GM10248 (cell line): ENCODE data around the gene TPH2.

Experiments used
- CTCF ChIA-PET: fragments of 300-600 bp; sonication (Branson Sonifier 250); formaldehyde crosslinking; extraction: SDS; loops from one replicate; lab custom pipeline; 2021; ENCODE audit warnings: antibody characterized with exemption; lab: Yijun Ruan, JAX
- POLR2A ChIA-PET: fragments of 350-650 bp; sonication (Branson Sonifier 250); formaldehyde crosslinking; extraction: SDS; loops from one replicate; lab custom pipeline; 2020; ENCODE audit warnings: antibody characterized with exemption; lab: Yijun Ruan, JAX
- DNase-seq: peaks from one replicate; pipeline ENCODE4 v3.0.0; 2012; ENCODE audit errors: extremely low spot score
- CTCF ChIP-seq: IDR thresholded peaks from 2 replicates; pipeline ENCODE4 v1.5.1; 2012; ENCODE audit warnings: mild to moderate bottlenecking, low read depth; ENCODE audit errors: extremely low read depth, missing control alignments, control extremely low read depth

The TPH2 gene

GRCh38 chr12:71954083-71954778, 15.6 kb downstream of the TPH2 start:
- DNase-seq, result no peak
- CTCF ChIA-PET, result no interaction called here
- no peak for TF ChIP-seq CTCF
- POLR2A ChIA-PET, result no interaction called here

- no peak for DNase-seq
- ChIA-PET POLR2A (no interaction called here), CTCF (no interaction called here)
- TF ChIP-seq CTCF, result no peak
Measured at GRCh38 chr12:71954861-71955260, 16.2 kb downstream of the TPH2 start.

- ChIA-PET CTCF (no interaction called here), POLR2A (no interaction called here)
- no peak for TF ChIP-seq CTCF
Measured at GRCh38 chr12:71955970-71956369, 17.3 kb downstream of the TPH2 start.

GRCh38 chr12:71958056-71958455, 19.4 kb downstream of the TPH2 start:
- CTCF ChIA-PET, result interaction anchor here (2.1 kb wide), 1 partner anchor 16 kb away, joined by 6 read pairs; no protein-coding TSS in a partner anchor
- POLR2A ChIA-PET, result no interaction called here
- no peak for TF ChIP-seq CTCF
- DNase-seq, result no peak

More at GRCh38 chr12:71955970-71956369, 17.3 kb downstream of the TPH2 start:
- no peak for DNase-seq

- ChIA-PET POLR2A (no interaction called here), CTCF (interaction anchor here (2.1 kb wide), 1 partner anchor 16 kb away, joined by 6 read pairs; no protein-coding TSS in a partner anchor)
- no peak for DNase-seq
- no peak for TF ChIP-seq CTCF
Measured at GRCh38 chr12:71958457-71958856, 19.8 kb downstream of the TPH2 start.

- no peak for DNase-seq
- POLR2A ChIA-PET, result no interaction called here
- TF ChIP-seq CTCF, result no peak
- CTCF ChIA-PET, result interaction anchor here (2.1 kb wide), 1 partner anchor 17 kb away, joined by 6 read pairs; no protein-coding TSS in a partner anchor
Measured at GRCh38 chr12:71958993-71959578, 20.4 kb downstream of the TPH2 start.
